Muscle of back (tissue), 11 donors: ENCODE measurements around the gene GDPD3. TPM values are rescaled to one million over a fixed set of nuclear protein-coding genes. Genes with fewer than 3 reads are reported as not detected.
"Not testable (repeated sequence)": the region's sequence is repeated elsewhere in the genome, so short reads cannot be mapped to it uniquely, and the experiment has no call there.

Source experiments
- DNase-seq, 3 donors: peaks; one replicate each; pipeline versions ENCODE4 v3.0.0 to v3.0.0-alpha.2; 2013
- polyA plus RNA-seq, 10 donors: library from polyadenylated mRNA; unstranded; fragments of 120-200 nt; gene quantifications; one replicate each; pipeline ENCODE4 v1.2.1, GENCODE V29; 2013; ENCODE audit not compliant: insufficient read length in 10 of 10

GDPD3 gene
- polyA plus RNA-seq, 10 donors: 3.9 to 9.5 (median 5.3) TPM

DNA sequence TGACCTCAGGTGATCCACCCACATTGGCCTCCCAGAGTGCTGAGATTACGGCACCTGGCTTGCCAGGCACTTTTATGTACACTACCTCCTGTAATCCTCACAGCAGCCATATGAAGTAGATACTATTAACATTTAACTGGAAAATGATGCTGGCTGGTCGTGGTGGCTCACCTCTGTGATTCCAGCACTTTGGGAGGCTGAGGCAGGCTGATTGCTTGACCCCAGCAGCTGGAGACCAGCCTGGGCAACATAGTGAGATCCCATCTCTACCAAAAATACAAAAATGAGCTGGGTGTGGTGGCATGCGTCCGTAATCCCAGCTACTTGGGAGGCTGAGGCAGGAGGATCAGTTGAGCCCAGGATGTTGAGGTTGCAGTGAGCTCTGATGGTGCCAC, 11.6 kb upstream of the GDPD3 start:
- DNase-seq: no peak

DNA sequence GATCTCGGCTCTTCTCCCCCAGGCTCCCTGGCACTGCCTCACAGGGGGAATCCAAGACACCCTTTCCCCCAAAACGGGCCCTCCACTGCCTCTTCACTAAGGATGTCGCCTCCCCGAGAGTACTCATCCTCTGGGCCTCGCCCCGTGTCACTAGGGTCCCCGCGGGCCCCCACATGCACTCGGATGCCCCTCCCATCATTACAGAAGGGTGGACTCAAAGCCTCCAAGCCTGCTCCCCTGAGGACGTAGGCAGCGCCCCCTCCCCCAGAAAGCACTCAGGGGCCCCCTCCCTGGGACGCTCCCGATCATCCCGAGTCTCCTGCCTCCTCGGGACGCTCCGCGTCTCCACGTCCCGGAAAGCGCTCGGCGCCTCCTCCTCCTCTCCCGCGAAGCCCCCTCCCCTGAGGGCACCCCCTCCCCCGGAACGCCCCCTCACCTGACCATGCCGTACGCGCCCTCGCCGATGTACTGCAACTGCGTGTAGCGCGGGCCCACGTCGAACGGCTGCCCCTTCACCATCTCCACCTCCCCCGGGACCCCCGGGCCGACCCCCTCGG, 9.3 kb upstream of the GDPD3 start:
- peak in 1 of 3 donors; percentile 62 for DNase-seq

DNA sequence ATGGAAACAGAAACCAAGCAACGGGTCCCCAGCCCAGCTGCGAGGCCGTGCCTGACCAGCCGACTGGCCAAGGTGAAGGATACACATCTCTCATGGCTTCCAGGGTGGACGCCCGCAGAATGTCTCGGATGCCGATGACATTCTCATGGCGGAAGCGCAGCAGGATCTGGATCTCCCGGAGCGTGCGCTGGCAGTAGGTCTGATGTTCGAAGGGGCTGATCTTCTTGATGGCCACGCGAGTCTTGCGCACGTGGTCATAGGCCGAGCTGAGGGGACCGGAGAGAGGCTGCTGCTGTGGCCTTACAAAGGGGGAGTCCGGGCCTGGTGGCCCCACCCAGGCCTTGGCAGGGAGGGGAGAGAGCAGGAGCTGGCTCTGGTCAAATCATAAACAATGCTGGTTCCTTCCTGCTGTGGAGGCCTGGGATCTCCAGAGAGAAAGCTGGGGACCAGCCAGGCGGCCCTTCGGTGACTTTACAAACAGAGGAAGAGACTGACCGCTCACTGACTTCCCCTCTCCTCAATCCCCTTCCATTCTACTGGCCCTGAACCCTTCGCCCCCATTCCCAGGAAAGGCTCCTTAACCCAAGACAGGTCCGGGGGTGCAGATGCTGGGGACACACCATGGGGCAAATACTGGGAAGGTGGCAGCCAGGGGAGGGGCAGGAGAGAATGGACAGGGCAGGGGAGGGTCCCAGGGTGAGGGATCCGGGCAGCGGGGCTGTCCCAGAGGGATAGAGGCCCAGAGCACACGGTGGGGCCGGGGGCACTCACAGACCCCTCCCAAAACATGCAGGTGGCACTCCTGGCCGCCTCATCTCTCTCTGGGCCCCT, 8.6 kb upstream of the GDPD3 start:
- DNase-seq: peak in 2 of 3 donors; percentile 64 to 83

DNA sequence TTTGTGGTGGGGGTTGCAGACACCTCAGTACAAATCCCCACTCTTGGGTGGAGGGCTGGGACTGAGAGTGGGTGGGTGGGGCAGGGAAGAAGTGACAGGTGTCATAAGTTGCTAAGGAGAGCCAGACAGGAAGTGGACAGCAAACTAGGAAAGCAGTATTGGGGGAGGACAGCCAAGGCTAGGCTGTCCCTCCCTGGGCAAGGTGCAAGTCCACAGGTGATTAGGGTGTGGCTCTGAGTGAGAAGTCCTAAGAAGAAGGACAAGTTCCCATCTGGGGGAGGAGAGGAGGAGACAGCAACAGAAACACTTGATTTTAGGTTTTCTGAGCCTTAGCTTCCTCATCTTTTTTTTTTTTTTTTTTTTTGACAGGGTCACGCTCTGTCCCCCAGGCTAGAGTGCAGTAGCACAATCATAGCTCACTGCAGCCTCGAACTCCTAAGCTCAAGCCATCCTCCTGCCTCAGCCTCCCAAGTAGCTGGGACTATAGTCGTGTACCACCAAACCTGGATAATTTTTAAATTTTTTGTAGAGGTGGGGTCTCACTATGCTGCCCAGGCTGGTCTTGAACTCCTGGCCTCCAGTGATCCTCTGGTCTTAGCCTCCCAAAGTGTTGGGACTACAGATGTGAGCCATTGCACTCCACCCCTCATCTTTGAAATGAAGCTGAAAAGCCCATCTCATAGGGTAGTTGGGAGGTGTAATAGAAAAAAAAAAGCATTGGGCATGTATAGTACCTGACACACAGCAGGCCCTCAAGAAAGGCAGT, 7.2 kb upstream of the GDPD3 start:
- DNase-seq: no peak

DNA sequence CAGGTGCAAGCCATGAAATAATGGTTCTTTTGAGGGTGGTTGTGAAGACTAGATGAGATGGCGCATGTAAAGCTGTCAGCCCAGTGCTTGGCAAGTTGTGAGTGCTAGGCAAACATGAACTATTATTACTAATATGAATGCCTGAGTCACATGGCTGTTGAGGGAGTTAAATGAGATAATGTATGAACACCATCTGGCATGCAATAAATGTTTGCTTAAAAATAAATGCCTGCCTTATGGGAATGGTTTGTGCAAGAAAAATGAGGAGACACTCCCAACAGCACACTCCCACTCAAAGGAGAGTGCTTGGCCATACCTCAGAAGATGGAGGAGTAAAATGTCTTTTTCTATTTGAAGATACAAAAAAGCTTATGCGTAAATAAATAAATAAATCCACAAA, 6.1 kb upstream of the GDPD3 start:
- DNase-seq: no peak

DNA sequence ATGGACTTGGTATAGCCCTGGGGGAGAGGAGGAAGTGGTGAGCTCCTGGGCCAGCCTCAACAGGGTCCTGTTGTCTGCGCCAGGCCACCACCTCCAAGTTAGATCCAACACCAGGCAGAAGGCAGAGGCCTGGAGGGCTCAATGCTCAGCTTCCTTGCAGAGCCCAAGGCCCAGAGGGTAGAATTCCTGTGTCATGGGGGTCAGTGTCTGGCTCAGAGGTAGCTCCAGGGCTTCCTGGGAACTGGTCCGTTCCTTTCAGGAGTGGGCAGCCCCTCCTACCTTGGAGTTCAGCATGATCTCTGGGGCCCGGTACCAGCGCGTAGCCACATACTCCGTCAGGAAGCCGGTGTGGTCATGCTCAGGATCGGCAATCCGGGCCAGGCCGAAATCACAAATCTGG, 4.4 kb upstream of the GDPD3 start:
- no peak for DNase-seq

DNA sequence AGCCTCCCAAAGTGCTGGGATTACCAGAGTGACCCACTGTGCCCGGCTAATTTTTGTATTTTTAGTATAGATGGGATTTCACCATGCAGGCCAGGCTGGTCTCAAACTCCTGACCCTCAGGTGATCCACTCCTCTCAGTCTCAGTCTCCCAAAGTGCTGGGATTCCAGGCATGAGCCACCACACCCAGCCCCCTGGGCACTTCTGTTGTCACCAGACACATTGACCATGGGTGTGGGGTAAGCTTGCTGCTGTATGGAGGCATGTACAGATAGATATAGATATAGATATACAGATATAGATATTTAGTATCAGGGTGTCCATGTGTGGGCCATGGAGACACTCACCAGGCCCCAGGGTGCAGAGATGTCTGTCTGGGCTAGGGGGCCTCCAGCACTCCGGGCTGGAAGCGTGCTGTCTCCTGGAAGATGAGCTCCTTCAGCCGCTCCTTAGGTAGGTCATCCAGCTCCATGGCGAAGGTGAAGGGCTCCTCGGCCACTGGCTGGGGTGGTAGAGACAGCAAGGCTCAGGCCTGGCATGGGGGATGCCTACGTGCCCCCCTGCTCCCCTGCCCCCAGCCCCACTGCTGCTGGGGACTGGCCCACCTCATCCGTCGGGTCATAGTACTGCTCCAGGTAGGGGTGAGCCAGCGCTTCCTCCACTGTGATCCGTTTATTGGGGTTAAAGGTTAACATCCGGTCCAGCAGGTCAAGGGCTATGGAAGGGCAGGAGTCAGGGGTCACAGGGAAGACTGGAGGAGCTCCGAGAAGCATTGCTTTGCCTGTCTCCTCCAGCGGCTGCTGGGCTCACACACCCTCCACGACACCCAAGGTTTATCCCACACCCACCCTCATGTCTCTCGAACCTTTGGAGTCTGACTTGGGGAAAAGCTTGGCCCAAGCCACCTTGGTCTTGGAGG, 3.2 kb upstream of the GDPD3 start:
- no peak for DNase-seq

DNA sequence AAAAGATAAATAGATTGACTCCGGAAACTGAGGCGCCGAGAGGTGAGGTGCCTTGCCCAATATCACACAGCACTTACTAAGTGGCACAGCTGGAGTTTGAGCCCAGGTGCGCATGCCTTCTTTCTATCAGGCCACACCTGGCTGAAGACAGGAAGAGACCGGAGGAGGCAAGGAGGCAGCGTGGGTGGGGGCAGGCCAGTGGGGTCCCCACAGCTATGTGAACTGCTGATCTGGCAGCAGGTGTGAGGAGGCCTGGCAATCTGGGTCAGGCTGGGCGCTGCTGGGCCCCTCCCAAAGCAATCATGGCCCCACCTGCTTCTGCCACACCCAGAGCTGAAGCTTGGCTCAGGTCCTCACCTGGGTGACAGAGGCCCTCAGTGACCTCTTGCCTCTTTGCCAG, 1.9 kb upstream of the GDPD3 start:
- no peak for DNase-seq

DNA sequence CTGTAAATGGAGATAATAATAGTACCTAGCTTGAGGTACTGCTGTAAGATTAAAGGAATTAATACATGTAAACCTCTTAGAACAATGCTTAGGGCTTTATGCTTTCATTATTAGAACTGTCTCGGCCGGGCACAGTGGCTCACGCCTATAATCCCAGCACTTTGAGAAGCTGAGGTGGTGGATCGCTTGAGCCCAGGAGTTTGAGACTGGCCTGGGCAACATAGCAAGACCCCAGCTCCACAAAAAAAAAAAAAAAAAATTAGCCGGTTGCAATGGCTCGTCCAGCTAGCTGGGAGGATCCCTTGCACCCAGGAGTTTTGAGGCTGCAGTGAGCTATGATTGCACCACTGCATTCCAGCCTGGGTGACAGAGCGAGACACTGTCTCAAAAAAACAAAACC, 1.5 kb upstream of the GDPD3 start:
- not testable (repeated sequence) for DNase-seq

DNA sequence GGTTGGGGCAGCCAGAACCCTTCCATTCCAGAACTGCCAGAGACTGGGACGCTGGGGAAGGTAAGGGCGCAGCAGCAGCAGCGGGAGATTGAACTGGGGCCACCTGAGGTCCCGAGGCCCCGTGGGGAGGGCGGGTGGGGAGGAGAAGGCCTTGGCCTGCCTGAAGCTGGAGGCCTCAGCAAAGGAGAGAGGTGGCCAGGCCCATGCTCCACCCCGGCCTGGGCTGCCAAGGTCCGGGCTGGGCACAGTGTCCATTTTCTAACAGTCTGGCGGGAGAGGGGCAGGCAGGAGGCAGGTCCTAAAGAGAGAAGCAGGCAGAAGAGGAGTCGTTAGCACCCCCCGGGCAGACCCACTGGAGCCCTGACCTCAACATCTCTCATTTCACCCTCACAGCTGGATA, 1.1 kb upstream of the GDPD3 start:
- no peak for DNase-seq

DNA sequence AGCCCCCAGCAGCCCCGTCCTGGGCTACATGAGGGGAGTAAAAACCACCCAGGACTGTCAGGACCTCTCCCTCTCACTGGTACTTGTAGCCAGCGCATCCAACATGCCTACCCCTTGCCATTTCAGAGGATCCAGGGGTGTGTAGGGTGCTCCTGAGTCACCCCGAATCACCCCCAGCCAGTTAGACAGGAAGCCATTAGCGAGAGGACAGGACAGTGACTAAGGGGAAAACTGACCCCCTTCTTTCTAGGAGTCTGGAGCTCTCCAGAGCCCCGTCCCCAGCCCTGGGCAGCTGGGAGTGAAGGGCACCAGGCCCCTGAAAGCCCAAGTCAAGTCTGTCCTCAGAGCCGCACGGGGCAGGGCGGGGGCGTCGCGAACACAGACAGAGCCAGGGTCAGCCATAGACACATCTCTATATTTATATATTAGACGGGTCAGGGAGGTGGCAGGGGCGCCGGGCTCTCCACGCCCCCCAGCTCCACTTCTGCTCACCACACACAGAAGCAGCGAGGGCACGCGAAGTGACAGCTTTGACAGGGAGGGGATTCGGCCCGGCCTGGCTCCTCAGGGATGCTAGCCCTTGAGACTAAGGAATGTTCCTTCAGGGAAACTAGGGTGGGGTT, 485 bp upstream of the GDPD3 start:
- no peak for DNase-seq

DNA sequence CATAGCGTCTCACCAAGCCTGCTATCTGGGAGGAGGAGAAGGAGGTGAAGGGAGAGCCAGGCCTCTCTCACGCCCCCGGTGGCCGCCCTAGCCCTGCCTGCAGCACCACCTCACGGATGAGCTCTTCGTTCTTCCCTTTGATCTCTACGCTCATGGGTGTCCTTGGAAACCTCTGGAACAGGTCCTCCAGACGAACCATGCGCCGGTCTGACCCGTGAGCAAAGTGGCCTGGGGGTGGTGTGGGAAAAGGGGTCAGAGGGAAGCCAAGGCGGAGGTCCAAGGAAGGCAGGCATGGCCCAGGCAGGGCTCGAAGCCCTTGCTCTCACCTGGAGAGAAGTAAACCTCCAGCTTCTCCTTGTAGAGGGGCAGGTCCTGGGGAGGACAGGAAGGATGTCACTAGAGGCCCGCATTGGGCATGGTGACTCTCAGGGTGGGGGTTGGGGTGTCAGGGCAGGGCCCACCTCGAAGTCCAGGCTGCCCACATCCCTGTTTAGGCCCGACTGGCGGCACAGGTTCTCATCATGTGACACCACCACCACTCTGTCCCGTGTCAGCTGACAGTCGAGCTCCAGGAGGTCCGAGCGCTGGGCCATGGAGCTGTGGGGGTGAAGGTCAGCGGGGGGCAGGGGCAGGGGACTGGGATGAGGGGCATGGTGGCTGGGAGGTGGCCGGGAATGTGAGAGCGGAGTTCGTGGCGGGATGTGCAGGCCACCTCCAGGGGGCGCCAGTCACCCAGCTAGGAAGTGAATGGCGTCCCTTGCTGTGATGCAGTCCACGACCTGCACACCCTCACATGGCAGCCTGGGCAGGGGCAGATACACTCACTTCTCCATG, 923 bp downstream of the GDPD3 start:
- no peak for DNase-seq

DNA sequence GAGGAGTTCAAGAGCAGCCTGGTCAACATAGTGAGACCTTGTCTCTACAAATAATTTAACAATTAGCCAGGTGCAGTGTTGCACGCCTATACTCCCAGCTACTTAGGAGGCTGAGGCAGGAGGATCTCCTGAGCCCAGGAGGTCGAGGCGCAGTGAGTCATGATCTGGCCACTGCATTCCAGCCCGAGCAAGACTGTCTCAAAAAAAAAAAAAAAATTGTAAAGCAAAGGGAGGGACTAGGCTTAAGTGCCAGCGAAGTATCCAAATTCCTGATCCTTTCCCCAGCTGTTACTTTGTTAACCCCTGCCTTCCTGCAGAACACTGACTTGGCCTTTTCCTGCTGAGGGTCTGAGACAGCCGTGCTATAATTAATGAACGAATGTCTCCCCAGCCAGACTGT, 2.7 kb downstream of the GDPD3 start:
- DNase-seq: peak in 1 of 3 donors; percentile 73

DNA sequence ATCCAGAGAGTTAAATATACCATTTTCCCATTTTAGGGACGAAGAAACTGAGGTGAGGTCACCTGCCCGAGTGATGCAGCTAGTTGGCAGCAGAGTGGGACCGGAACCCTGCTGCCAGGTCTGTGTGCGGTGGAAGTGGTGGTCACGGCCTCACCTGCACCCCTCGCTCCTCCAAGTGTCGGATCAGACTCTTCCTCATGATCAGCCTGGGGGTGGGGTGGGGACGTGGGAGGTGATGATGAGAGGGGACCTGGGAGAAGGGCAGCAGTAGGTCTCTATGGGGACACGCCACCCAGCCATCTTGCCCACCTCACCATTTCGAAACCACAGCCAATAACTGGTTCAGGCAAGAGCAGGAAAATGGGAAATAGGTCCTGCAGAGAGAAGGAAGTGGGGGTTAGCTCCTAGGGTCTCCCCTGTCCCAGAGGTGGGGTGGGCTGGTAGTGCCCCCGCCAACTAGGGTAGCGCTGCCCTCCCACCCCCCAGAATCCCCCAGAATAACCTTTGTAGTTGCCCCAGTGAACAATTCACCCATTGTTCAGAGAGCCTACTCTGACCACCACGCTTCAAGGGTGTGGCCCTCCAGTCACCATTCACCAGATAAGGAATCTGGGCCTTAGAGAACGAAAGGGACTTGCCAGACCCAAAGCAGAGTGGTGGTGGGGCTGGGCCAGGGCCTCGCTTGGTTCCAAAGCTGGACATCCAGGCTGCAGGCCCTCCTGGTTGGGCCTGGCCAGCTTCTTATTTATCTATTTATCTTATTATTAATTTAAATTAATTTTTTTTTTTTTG, 5.1 kb downstream of the GDPD3 start:
- no peak for DNase-seq

DNA sequence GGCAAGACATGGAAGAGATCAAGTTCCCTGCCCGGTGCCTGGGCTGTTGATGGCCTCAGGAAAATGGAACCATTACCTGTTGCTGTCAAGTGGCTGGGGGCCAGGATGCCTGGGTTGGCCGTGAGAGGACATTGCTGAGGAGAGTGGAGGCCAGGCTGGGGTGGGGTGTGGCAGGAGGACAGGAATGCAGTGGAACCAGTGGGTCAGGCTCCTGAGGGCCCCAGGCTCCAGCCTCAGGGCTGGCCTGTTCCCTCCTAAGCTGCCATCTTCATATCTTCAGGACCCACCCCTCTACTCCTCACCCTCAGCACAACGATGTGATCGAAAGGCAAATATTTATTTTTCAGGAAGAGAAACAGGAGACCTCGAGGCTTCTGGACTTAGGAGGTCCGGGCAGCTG, 8.8 kb downstream of the GDPD3 start:
- DNase-seq: no peak

DNA sequence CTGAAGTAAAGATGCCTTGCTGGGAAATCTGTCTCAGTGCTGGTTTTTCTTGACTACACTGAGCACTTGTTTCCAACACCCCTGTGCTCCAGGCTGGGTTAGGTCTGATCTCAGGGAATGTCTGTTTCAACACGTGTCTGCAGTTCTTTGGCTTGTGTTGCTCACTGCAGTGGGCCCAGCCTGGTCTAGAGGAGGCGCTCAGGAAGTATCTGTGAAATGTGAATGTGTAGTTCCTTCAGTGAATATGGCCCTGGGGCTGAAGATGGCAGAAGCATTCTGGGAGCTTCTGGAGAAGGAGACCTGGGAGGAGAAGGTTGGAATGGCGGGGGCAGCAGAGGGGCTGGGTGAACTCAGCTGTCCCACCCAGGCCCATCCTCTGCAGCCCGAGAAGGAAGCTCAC, 9.2 kb downstream of the GDPD3 start:
- no peak for DNase-seq

DNA sequence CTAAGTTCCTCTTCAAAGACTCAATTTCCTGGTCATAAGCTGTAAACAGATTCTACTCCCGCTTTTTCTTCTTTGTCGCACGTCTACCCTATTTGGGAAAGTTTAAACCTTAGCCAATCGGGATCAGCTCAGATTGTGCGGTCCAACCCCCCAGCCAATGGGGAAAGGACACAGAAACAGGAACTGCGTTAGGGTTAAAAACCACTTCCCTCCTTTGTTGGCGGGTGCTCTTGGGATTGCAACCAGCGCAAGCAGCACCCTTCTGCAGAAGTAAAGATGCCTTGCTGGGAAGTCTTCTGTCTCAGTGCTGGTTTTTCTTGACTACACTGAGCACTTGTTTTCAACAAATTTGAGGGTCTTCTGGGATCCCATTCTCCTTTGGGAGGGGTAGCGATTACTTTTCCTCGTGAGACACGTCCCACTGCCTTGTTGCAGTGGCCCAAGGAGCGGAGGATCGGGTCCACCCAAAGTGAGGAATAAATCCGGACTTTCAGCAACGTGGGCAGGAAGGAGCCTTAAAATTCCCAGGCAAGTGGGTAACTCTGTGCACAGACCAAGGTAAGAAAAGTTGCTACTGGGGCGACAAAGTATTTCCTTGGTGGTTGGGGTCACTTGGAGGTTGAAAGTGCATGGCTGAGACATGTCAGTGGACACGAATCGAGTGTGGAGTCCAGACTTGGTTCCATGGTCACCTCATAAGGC, 16.3 kb downstream of the GDPD3 start:
- no peak for DNase-seq

DNA sequence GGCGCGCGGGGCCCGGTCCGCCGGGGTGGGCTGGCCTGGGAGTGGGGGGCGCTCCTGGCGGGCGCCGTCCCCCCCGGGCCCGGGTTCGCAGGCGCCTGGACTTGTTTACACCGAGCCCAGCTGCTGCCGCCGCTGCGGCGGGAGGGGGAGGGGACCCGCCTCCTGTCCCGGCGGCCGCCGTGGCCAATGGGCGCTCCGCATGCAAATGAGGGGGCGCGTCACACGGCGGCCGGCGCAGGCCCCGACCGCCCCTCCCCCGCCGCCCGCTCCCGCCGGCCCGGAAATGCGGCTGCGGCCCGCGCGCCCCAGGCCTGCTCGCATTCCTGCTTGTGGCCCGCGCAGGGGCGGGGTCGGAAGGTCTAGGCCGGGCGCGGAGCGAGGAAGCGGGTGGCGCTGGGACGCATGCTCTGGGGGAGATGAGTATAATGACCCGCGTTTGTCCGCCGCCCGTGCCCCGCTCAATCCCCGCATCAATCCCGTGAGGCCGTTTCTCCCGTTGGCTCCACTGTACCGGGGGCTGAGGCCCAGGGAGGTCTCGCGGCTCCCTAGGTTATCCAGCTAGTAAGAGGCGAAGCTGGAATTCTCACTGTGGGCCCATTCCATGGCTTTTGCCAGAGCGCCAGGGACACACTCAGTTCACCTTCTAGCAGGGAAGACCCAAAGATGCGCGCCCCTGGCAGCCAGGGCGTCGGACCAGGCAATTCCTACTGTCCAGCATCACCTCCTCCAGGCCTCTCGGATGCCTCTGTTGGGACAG, 17.1 kb downstream of the GDPD3 start, which contains the start of gene YPEL3:
Gene YPEL3, minus strand, starts transcription at position 109 of the 757 bp plus-strand sequence. CDS start 731 bp downstream, outside the sequence.
- DNase-seq: peak; percentile 89 to 96 (median 90)
